DND-41 (cell line): ENCODE measurements around the gene ZNF454.

Source experiments
- CTCF ChIP-seq: IDR thresholded peaks from 2 replicates; pipeline ENCODE4 v1.5.1; 2012; ENCODE audit warnings: borderline replicate concordance, low read length, moderate library complexity, mild to moderate bottlenecking; ENCODE audit not compliant: poor library complexity, severe bottlenecking; ENCODE audit errors: extremely low read depth
- EZH2 ChIP-seq: IDR thresholded peaks from 3 replicates; pipeline ENCODE4 v1.6.1; 2012; ENCODE audit warnings: borderline replicate concordance, low read depth, mild to moderate bottlenecking, moderate library complexity, low read length, inconsistent platforms; ENCODE audit not compliant: severe bottlenecking

GRCh38 chr5:179008667-179009066 lies 67.7 kb downstream of the ZNF454 start:
- TF ChIP-seq CTCF (peak; percentile 38), EZH2 (no peak)
